ENCODE measurements around the gene SP100.

SP100 gene

DNA sequence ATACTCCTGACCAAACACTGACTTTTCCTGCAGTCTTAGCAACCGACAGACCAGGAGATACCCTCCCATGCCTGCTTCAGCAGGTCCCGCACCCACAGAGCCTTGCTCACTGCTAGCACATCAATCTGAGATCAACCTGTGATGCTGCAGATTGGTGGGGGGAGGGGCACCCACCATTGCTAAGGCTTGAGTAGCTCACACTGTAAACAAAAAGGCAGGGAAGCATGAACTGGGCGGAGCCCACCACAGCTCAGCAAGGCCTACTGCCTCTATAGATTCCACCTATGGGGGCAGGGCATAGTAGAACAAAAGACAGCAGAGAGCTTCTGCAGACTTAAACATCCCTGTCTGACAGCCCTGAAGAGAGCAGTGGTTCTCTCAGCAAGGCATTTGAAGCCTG, 109.7 kb downstream of the SP100 start:
- no peak overlapping the region for H3K4me3 ChIP-seq (ENCODE audit: low read depth, low read length)
- TF ChIP-seq, protein P1, sequence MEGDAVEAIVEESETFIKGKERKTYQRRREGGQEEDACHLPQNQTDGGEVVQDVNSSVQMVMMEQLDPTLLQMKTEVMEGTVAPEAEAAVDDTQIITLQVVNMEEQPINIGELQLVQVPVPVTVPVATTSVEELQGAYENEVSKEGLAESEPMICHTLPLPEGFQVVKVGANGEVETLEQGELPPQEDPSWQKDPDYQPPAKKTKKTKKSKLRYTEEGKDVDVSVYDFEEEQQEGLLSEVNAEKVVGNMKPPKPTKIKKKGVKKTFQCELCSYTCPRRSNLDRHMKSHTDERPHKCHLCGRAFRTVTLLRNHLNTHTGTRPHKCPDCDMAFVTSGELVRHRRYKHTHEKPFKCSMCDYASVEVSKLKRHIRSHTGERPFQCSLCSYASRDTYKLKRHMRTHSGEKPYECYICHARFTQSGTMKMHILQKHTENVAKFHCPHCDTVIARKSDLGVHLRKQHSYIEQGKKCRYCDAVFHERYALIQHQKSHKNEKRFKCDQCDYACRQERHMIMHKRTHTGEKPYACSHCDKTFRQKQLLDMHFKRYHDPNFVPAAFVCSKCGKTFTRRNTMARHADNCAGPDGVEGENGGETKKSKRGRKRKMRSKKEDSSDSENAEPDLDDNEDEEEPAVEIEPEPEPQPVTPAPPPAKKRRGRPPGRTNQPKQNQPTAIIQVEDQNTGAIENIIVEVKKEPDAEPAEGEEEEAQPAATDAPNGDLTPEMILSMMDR (IDR thresholded peaks at IDR 0.05; ENCODE audit: low read depth, low read length, missing control alignments), result no peak
- no peak for DNase-seq (ENCODE audit: low read depth)

DNA sequence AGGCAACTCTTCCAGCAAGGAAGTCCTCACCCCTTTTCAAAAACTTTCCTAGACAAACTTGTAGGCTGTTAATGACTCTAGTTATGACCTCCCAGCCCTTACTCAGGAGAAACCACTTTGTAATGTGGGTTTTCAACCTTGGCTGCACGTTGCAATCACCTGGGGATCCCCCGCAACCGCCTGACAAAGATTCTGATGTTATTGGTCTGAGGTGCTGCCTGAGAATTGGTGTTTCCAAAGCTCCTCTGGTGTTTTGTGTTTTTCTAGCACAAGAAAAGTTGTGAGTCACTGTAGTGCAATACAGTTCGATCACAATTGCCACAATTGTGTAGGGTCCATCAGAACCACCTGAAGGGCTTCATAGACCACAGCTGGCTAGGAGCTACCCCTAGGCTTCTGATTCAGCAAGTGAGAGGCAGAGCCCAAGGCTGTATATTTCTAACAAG, 121.6 kb downstream of the SP100 start:
- peak; percentile 50 for DNase-seq (ENCODE audit: low read depth)
- H3K4me3 ChIP-seq (ENCODE audit: low read depth, low read length), result no peak overlapping the region
- TF ChIP-seq, protein P1 (IDR thresholded peaks at IDR 0.05; ENCODE audit: low read depth, low read length, missing control alignments), result no peak

DNA sequence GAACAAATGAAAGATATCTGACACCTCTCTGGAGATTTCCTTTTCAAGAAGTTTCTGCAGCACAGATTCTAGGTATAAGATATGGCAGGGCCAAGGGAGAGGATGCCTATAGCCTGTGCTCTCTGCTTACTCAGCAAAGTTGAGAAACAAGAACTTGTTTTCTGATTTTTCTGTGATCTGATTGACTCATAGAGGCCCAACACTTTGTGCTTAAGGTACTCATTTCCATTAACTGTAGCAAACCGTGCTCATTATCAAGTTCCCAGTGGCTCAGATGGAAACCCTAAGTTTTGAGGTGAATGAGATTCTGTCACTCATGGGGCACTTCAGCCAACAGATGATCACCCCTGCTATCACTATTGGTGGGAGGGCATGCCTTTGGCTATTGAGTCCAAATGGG, 124.3 kb downstream of the SP100 start:
- DNase-seq (ENCODE audit: low read depth), result no peak
- TF ChIP-seq, protein P1 (IDR thresholded peaks at IDR 0.05; ENCODE audit: low read depth, low read length, missing control alignments), result no peak
- H3K4me3 ChIP-seq (ENCODE audit: low read depth, low read length), result no peak overlapping the region

DNA sequence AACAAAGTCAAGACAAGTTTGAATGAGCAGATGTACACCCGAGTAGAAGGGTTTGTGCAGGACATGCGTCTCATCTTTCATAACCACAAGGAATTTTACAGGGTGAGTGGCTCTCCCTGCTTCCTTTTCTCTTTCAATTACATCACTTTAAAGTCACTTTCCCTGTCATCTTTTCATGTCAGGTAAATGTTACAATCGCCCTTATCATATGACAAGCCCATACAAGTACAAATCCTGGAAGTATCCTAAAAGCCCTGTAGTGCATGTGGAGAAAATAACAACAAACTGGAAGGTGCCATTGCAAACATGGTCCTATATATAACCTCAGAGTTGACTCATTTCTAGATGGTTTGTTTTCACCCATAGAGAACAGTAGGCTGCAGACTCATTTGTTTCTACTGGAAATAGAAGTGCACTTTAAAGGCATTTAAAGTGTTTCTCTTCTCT, 126.0 kb downstream of the SP100 start:
- peak; percentile 50 for DNase-seq (ENCODE audit: low read depth)
- no peak overlapping the region for H3K4me3 ChIP-seq (ENCODE audit: low read depth, low read length)
- TF ChIP-seq, protein P1 (IDR thresholded peaks at IDR 0.05; ENCODE audit: low read depth, low read length, missing control alignments), result no peak

DNA sequence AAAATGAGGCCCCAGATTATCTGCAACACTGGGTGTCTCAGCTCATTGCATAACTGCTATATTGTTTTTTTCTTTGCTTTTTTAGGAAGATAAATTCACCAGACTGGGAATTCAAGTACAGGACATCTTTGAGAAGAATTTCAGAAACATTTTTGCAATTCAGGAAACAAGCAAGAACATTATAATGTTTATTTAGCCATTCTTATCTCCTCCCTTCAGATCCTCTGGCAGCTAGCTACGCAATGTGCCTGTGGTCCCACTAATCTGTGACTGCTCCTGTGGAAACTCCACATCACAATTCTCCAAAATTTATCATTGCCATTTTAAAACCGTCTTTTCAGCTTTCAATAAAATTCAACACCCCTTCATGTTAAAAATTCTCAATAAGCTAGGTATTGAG, 126.8 kb downstream of the SP100 start:
- TF ChIP-seq, protein P1 (IDR thresholded peaks at IDR 0.05; ENCODE audit: low read depth, low read length, missing control alignments), result no peak
- H3K4me3 ChIP-seq (ENCODE audit: low read depth, low read length), result no peak overlapping the region
- DNase-seq (ENCODE audit: low read depth), result no peak

DNA sequence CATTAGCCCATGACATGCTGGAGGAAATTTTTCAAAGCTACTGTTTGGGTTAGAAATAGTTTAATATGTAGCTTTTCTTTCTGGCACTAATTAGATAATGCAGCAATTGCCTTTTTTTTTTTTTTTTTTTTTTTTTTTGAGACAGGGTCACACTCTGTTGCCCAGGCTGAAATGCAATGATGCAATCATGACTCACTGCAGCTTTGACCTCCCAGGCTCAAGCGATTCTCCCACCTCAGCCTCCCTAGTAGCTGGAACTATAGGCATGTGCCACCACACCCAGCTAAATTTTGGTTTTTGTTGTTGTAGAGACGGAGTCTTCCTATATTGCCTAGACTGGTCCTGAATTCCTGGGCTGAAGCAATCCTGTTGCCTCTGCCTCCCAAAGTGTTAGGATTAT, 136.2 kb downstream of the SP100 start:
- H3K4me3 ChIP-seq (ENCODE audit: low read depth, low read length), result no peak overlapping the region
- TF ChIP-seq, protein P1 (IDR thresholded peaks at IDR 0.05; ENCODE audit: low read depth, low read length, missing control alignments), result no peak
- no peak for DNase-seq (ENCODE audit: low read depth)

DNA sequence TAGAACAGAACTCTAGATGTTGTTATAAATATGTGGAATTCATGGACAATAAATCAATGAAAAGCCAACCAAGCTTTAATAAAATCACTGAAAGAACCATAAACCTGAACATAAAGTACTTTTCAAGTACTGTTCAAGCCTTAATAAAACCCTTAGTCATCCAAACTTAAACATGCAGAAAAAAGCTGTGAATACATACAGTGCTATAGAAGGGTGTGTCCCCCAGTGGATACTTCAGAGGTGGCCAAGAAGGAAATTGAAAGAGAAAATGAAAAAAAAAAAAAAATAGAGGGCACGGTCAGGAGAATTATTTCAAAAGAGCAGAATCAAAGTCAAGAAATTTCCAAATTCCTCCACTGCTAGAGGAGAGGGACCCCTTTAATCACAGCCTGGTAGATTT, 141.1 kb downstream of the SP100 start:
- H3K4me3 ChIP-seq (ENCODE audit: low read depth, low read length), result no peak overlapping the region
- DNase-seq (ENCODE audit: low read depth), result no peak
- TF ChIP-seq, protein P1 (IDR thresholded peaks at IDR 0.05; ENCODE audit: low read depth, low read length, missing control alignments), result no peak

Measured in GM12864 (cell line).